Heart left ventricle (tissue), 16 donors: ENCODE data around the gene CLSTN2. TPM values are rescaled to one million over a fixed set of nuclear protein-coding genes. Genes with fewer than 3 reads are reported as not detected.

ENCODE experiments used
- ATAC-seq, 4 donors: fragments of 200-7000 bp; cut with Tn5 transposase; one replicate each; pipeline ENCODE4 v1.9.1; 2020 to 2022; ENCODE audit warnings: moderate library complexity in 4 of 4, mild to moderate bottlenecking in 3 of 4, moderate number of reproducible peaks in 1 of 4
- DNase-seq, 5 donors: peaks; one replicate each; pipeline ENCODE4 v3.0.0-alpha.2; 2020
- H3K27ac ChIP-seq, 12 donors: fragments of 200-600 bp; sonication (generic) in 4 of 12; one replicate each; pipeline versions ENCODE4 v1.5.0 to v1.8.0; 2016 to 2022; ENCODE audit warnings: mild to moderate bottlenecking in 2 of 12
- H3K27me3 ChIP-seq, 9 donors: fragments of 200-600 bp; sonication (generic) in 2 of 9; one replicate each; pipeline versions ENCODE4 v1.5.1 to v1.8.0; 2016 to 2022; ENCODE audit warnings: mild to moderate bottlenecking in 3 of 9
- H3K36me3 ChIP-seq, 9 donors: fragments of 200-600 bp; sonication (generic) in 2 of 9; one replicate each; pipeline versions ENCODE4 v1.5.0 to v1.8.0; 2018 to 2022; ENCODE audit warnings: mild to moderate bottlenecking in 2 of 9
- H3K4me1 ChIP-seq, 12 donors: fragments of 200-600 bp; sonication (generic) in 4 of 12; one replicate each; pipeline versions ENCODE4 v1.5.0 to v1.8.0; 2016 to 2022; ENCODE audit warnings: mild to moderate bottlenecking in 3 of 12
- H3K4me3 ChIP-seq, 12 donors: fragments of 200-600 bp; sonication (generic) in 4 of 12; one replicate each; pipeline versions ENCODE4 v1.5.0 to v1.8.0; 2017 to 2022; ENCODE audit warnings: mild to moderate bottlenecking in 9 of 12, moderate library complexity in 4 of 12
- H3K9me3 ChIP-seq, 12 donors: fragments of 200-600 bp; sonication (generic) in 4 of 12; one replicate each; pipeline versions ENCODE4 v1.5.0 to v1.8.0; 2016 to 2022; ENCODE audit warnings: mild to moderate bottlenecking in 1 of 12
- POLR2A ChIP-seq, 2 donors: fragments of 450-650 bp; IDR thresholded peaks; one replicate each; pipeline ENCODE4 v1.6.1; 2017; ENCODE audit warnings: antibody characterized with exemption in 2 of 2, mild to moderate bottlenecking in 2 of 2, moderate library complexity in 2 of 2
- WGBS, 4 donors: extraction: QIAGEN DNeasy Blood & Tissue Kit in 2 of 4; methylation state at CpG; one replicate each; pipeline versions ENCODE4 v1.1.5 to v1.1.7; 2013 to 2018; 5-methylcytosine and 5-hydroxymethylcytosine counted together
- intact Hi-C, 10 donors: fragments of 100-400 bp; cut with DNase I; formaldehyde crosslinking; loops; one replicate each; pipeline versions ENCODE4 v1.11.1 to v1.14.2; 2022
- polyA plus RNA-seq, 2 donors: library from polyadenylated mRNA; stranded (reverse); fragments of 200-250 nt; gene quantifications; one replicate each; pipeline ENCODE4 v1.2.3, GENCODE V29; 2013
- total RNA-seq, 9 donors: library from RNA; depleted of rRNA in 2 of 9; stranded (reverse); fragments of >200 nt in 2 of 9; fragmentation: NEBNext Ultra II Directional in 3 of 9; extraction: Animal tissue kit (Norgen Biotek cat#: 25700) in 3 of 9; gene quantifications; one replicate each; pipeline versions ENCODE4 v1.1.0 to v1.2.4, GENCODE V29; 2016 to 2023
- TF ChIP-seq, protein P1 (sequence below), 12 donors: fragments of 200-600 bp; sonication (generic) in 4 of 12; IDR thresholded peaks; one replicate each; pipeline versions ENCODE4 v1.5.0 to v1.8.0; 2018 to 2022; ENCODE audit warnings: antibody characterized with exemption in 12 of 12, mild to moderate bottlenecking in 5 of 12
- donor health status: ischemic (EF 13 %, LVEDD 7.1; RV severe dilation, severe dysfunction).
- donor health status: healthy with polysubstance abuse.
- donor health status: DM: no; HTN: yes; CAD: no.
- donor health status: DM: no; HTN: no; CAD: no.
- donor health status: ischemic (EF 25% LVEDD 6.9; RV normal size, moderate dysfunction).
- donor health status: ischemic (EF 25% LVEDD 5.7; RV mildly dilated, moderate dysfunction).
- donor health status: healthy.
- donor health status: DM: yes; HTN: yes; CAD: no.
- donor health status: ischemic (EF 35%, LVEDD 5.7; RV mildly dilated, moderate dysfunction).
- donor health status: nonischemic (EF 11% LVEDD 7.7; RV severe dilation, severe dysfunction).
- donor health status: DM: yes; HTN: yes; CAD: no.
- donor health status: PGD.
- donor health status: ischemic (EF 29% LVEDD 5.4; RV normal size, mild dysfunction).
- donor health status: nonischemic (EF 23%, LVEDD 6.1; RV moderate dilation, normal function).

The CLSTN2 gene
- total and polyA plus RNA-seq, 11 donors: 0.69 to 7.6 (median 3.9) TPM

- intact Hi-C loops: no loop called here
- no peak overlapping the region for H3K27ac ChIP-seq
- H3K36me3 ChIP-seq: no peaks in the 10 kb centered on the region
- peaks cover 0 to 5% (median 0%) of the 10 kb centered on the region in 12 donors for H3K4me1 ChIP-seq
- WGBS, 4 donors: 55 to 72% (median 70%) methylated on average over 5 of the region's 5 CpGs
- TF ChIP-seq, protein P1, sequence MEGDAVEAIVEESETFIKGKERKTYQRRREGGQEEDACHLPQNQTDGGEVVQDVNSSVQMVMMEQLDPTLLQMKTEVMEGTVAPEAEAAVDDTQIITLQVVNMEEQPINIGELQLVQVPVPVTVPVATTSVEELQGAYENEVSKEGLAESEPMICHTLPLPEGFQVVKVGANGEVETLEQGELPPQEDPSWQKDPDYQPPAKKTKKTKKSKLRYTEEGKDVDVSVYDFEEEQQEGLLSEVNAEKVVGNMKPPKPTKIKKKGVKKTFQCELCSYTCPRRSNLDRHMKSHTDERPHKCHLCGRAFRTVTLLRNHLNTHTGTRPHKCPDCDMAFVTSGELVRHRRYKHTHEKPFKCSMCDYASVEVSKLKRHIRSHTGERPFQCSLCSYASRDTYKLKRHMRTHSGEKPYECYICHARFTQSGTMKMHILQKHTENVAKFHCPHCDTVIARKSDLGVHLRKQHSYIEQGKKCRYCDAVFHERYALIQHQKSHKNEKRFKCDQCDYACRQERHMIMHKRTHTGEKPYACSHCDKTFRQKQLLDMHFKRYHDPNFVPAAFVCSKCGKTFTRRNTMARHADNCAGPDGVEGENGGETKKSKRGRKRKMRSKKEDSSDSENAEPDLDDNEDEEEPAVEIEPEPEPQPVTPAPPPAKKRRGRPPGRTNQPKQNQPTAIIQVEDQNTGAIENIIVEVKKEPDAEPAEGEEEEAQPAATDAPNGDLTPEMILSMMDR (IDR thresholded peaks at IDR 0.05): no peak
- no peak for TF ChIP-seq POLR2A (IDR thresholded peaks at IDR 0.05)
- no peak overlapping the region for H3K4me3 ChIP-seq
- ATAC-seq: no peak
- H3K27me3 ChIP-seq: no peaks in the 10 kb centered on the region
- no peaks in the 10 kb centered on the region for H3K9me3 ChIP-seq
- DNase-seq: no peak
Measured at GRCh38 chr3:140434261-140434905, 499.4 kb downstream of the CLSTN2 start.

GRCh38 chr3:140436421-140436820, 501.4 kb downstream of the CLSTN2 start:
- Histone ChIP-seq H3K4me3 (no peak overlapping the region), H3K27ac (no peak overlapping the region), H3K9me3 (no peaks in the 10 kb centered on the region), H3K36me3 (no peaks in the 10 kb centered on the region), H3K4me1 (peaks cover 0 to 15% (median 0%) of the 10 kb centered on the region in 12 donors), H3K27me3 (no peaks in the 10 kb centered on the region)
- TF ChIP-seq, protein P1 (IDR thresholded peaks at IDR 0.05): no peak
- TF ChIP-seq POLR2A (IDR thresholded peaks at IDR 0.05): no peak
- WGBS, 4 donors: 90 to 96% (median 92%) methylated on average over 4 of the region's 4 CpGs
- intact Hi-C loops: no loop called here
- ATAC-seq (no peak), DNase-seq (no peak)

GRCh38 chr3:140438736-140439470, 503.9 kb downstream of the CLSTN2 start:
- intact Hi-C loops: no loop called here
- H3K27ac ChIP-seq: no peak overlapping the region
- no peaks in the 10 kb centered on the region for H3K36me3 ChIP-seq
- peak in 1 of 4 donors; percentile 27 for ATAC-seq
- 65 to 70% (median 68%) methylated on average over 4 to 6 of the region's 6 CpGs for WGBS, 4 donors
- no peak overlapping the region for H3K4me3 ChIP-seq
- peaks cover 0 to 15% (median 1%) of the 10 kb centered on the region in 12 donors for H3K4me1 ChIP-seq
- no peak for DNase-seq
- no peak for TF ChIP-seq POLR2A (IDR thresholded peaks at IDR 0.05)
- TF ChIP-seq, protein P1 (IDR thresholded peaks at IDR 0.05): no peak
- no peaks in the 10 kb centered on the region for H3K27me3 ChIP-seq
- H3K9me3 ChIP-seq: no peaks in the 10 kb centered on the region

DNA sequence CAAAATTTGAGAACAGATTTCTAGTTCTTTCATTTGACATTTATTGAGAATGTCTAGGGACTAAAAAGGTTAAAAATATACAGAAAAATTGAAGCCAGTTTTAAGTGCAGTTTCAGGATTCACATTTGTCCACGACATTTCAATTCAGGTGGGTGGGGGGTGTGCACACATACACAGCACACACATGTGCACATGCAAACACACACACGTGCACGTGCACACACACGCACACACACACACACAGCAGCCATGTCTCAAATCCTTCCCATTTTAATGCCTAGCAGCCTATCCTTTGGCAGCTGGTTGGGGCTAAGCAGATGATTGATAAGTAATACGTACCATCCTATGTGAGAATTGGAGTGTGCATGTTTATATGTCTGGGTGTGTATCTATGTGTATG, 504.5 kb downstream of the CLSTN2 start:
- no peaks in the 10 kb centered on the region for H3K36me3 ChIP-seq
- peaks cover 0 to 15% (median 1%) of the 10 kb centered on the region in 12 donors for H3K4me1 ChIP-seq
- no peak overlapping the region for H3K4me3 ChIP-seq
- TF ChIP-seq POLR2A (IDR thresholded peaks at IDR 0.05): no peak
- TF ChIP-seq, protein P1 (IDR thresholded peaks at IDR 0.05): no peak
- DNase-seq (no peak), ATAC-seq (no peak)
- H3K27ac ChIP-seq: no peak overlapping the region
- H3K9me3 ChIP-seq: no peaks in the 10 kb centered on the region
- H3K27me3 ChIP-seq: no peaks in the 10 kb centered on the region
- WGBS, 4 donors: 84 to 89% (median 85%) methylated on average over 5 of the region's 5 CpGs
- intact Hi-C loops: no loop called here
